Right atrium auricular region (tissue), 2 donors: Measurements from ENCODE around the gene PANK3. TPM values are rescaled to one million over a fixed set of nuclear protein-coding genes. Genes with fewer than 3 reads are reported as not detected.
"Not testable (repeated sequence)": the region's sequence is repeated elsewhere in the genome, so short reads cannot be mapped to it uniquely, and the experiment has no call there.

Source experiments
- DNase-seq: peaks from one replicate; pipeline ENCODE4 v3.0.0-alpha.2; 2019; ENCODE audit warnings: low spot score
- H3K27ac ChIP-seq, 2 donors: fragments of 200-600 bp; sonication (generic); 1 replicate in 1 of 2; 2 replicates in 1 of 2; pipeline ENCODE4 v1.5.1; 2016 to 2019
- H3K27me3 ChIP-seq, 2 donors: fragments of 200-600 bp; sonication (generic); one replicate each; pipeline versions ENCODE4 v1.5.1 to v1.6.0; 2017 to 2019
- H3K36me3 ChIP-seq: fragments of 200-600 bp; sonication (generic); one replicate; pipeline ENCODE4 v1.5.1; 2016
- H3K4me1 ChIP-seq, 2 donors: fragments of 200-600 bp; sonication (generic); one replicate each; pipeline versions ENCODE4 v1.5.1 to v1.6.0; 2017 to 2019
- H3K4me3 ChIP-seq, 2 donors: fragments of 200-600 bp; sonication (generic); 1 replicate in 1 of 2; 2 replicates in 1 of 2; pipeline ENCODE4 v1.5.1; 2017 to 2019; ENCODE audit warnings: mild to moderate bottlenecking in 1 of 2, moderate library complexity in 1 of 2
- H3K9me3 ChIP-seq, 2 donors: fragments of 200-600 bp; sonication (generic); one replicate each; pipeline ENCODE4 v1.5.1; 2019
- CTCF ChIP-seq, 2 donors: fragments of 200-600 bp; sonication (generic); IDR thresholded peaks; one replicate each; pipeline ENCODE4 v1.5.1; 2019; ENCODE audit warnings: antibody characterized with exemption in 2 of 2
- total RNA-seq, 2 donors: library from RNA; depleted of rRNA; stranded (reverse); fragments of >200 nt; gene quantifications; one replicate each; pipeline ENCODE4 v1.1.0, GENCODE V29; 2016

PANK3 gene
- total RNA-seq, 2 donors from 2014 or later, result 17.7 to 18.5 TPM

- H3K27me3 ChIP-seq, result no peaks in the 10 kb centered on the region
- no peaks in the 10 kb centered on the region for H3K9me3 ChIP-seq
- H3K36me3 ChIP-seq, result no peaks in the 10 kb centered on the region
- H3K4me3 ChIP-seq, result no peak overlapping the region
- TF ChIP-seq CTCF (IDR thresholded peaks at IDR 0.05), result no peak
- H3K4me1 ChIP-seq, result no peaks in the 10 kb centered on the region
- no peak for DNase-seq
- no peak overlapping the region for H3K27ac ChIP-seq
Measured at GRCh38 chr5:168601972-168602371, 22.8 kb upstream of the PANK3 start.

- Histone ChIP-seq H3K9me3 (no peaks in the 10 kb centered on the region), H3K36me3 (no peaks in the 10 kb centered on the region), H3K4me1 (no peaks in the 10 kb centered on the region), H3K27me3 (no peaks in the 10 kb centered on the region), H3K27ac (no peak overlapping the region), H3K4me3 (no peak overlapping the region)
- no peak for DNase-seq
- TF ChIP-seq CTCF (IDR thresholded peaks at IDR 0.05), result no peak
Measured at GRCh38 chr5:168600409-168600808, 21.2 kb upstream of the PANK3 start.

GRCh38 chr5:168599826-168600225, 20.7 kb upstream of the PANK3 start:
- Histone ChIP-seq H3K9me3 (no peaks in the 10 kb centered on the region), H3K27me3 (no peaks in the 10 kb centered on the region), H3K4me3 (no peak overlapping the region), H3K27ac (no peak overlapping the region), H3K36me3 (no peaks in the 10 kb centered on the region), H3K4me1 (no peaks in the 10 kb centered on the region)
- no peak for DNase-seq
- no peak for TF ChIP-seq CTCF (IDR thresholded peaks at IDR 0.05)

- Histone ChIP-seq H3K9me3 (no peaks in the 10 kb centered on the region), H3K27me3 (no peaks in the 10 kb centered on the region), H3K4me1 (no peaks in the 10 kb centered on the region), H3K27ac (no peak overlapping the region), H3K4me3 (no peak overlapping the region), H3K36me3 (no peaks in the 10 kb centered on the region)
- DNase-seq, result no peak
- TF ChIP-seq CTCF (IDR thresholded peaks at IDR 0.05), result no peak
Measured at GRCh38 chr5:168598639-168599038, 19.5 kb upstream of the PANK3 start.

- no peak for TF ChIP-seq CTCF (IDR thresholded peaks at IDR 0.05)
- no peak overlapping the region for H3K27ac ChIP-seq
- no peaks in the 10 kb centered on the region for H3K36me3 ChIP-seq
- DNase-seq, result no peak
- no peaks in the 10 kb centered on the region for H3K27me3 ChIP-seq
- H3K4me1 ChIP-seq, result no peaks in the 10 kb centered on the region
- no peak overlapping the region for H3K4me3 ChIP-seq
- no peaks in the 10 kb centered on the region for H3K9me3 ChIP-seq
Measured at GRCh38 chr5:168596927-168597326, 17.8 kb upstream of the PANK3 start.

GRCh38 chr5:168596122-168596521, 17.0 kb upstream of the PANK3 start:
- not testable (repeated sequence) for H3K36me3 ChIP-seq, H3K27me3 ChIP-seq, H3K4me1 ChIP-seq

More at GRCh38 chr5:168596122-168596521, 17.0 kb upstream of the PANK3 start:
- H3K4me3 ChIP-seq, H3K9me3 ChIP-seq, H3K27ac ChIP-seq, DNase-seq: not testable (repeated sequence)
